Progenitor cell of endocrine pancreas (in vitro differentiated cells): ENCODE measurements around the gene SDCBP2. TPM values are rescaled to one million over a fixed set of nuclear protein-coding genes. Genes with fewer than 3 reads are reported as not detected.

ENCODE experiments used
- DNase-seq: peaks from one replicate; pipeline ENCODE4 v3.0.0; 2021; ENCODE audit warnings: low spot score; ENCODE audit not compliant: unreplicated experiment
- H3K27ac Mint-ChIP-seq: 2 replicates; pipeline ENCODE4 v1.8.0; 2021; ENCODE audit warnings: mild to moderate bottlenecking, moderate library complexity, mixed read lengths
- H3K27me3 Mint-ChIP-seq: 2 replicates; pipeline ENCODE4 v1.8.0; 2021; ENCODE audit warnings: mixed read lengths
- H3K36me3 Mint-ChIP-seq: 2 replicates; pipeline ENCODE4 v1.8.0; 2022; ENCODE audit warnings: mixed read lengths; ENCODE audit not compliant: insufficient read depth
- H3K4me1 Mint-ChIP-seq: 2 replicates; pipeline ENCODE4 v1.8.0; 2021; ENCODE audit warnings: low read depth, mixed read lengths
- H3K4me3 Mint-ChIP-seq: 2 replicates; pipeline ENCODE4 v1.8.0; 2021; ENCODE audit warnings: low read depth, mild to moderate bottlenecking, moderate library complexity, mixed read lengths
- H3K9me3 Mint-ChIP-seq: 2 replicates; pipeline ENCODE4 v1.8.0; 2021; ENCODE audit warnings: low read depth, mixed read lengths
- total RNA-seq: library from RNA; stranded (reverse); gene quantifications from 2 replicates; pipeline ENCODE4 v1.2.1, GENCODE V29; 2021
- TF ChIP-seq, protein P1 (sequence below): fragments of 200-600 bp; sonication (generic); IDR thresholded peaks from one replicate; pipeline ENCODE4 v1.5.0; 2021; ENCODE audit warnings: antibody characterized with exemption, mild to moderate bottlenecking; ENCODE audit not compliant: unreplicated experiment

Gene SDCBP2
- total RNA-seq, 1 donor from 2014 or later: 2.0 TPM

DNA sequence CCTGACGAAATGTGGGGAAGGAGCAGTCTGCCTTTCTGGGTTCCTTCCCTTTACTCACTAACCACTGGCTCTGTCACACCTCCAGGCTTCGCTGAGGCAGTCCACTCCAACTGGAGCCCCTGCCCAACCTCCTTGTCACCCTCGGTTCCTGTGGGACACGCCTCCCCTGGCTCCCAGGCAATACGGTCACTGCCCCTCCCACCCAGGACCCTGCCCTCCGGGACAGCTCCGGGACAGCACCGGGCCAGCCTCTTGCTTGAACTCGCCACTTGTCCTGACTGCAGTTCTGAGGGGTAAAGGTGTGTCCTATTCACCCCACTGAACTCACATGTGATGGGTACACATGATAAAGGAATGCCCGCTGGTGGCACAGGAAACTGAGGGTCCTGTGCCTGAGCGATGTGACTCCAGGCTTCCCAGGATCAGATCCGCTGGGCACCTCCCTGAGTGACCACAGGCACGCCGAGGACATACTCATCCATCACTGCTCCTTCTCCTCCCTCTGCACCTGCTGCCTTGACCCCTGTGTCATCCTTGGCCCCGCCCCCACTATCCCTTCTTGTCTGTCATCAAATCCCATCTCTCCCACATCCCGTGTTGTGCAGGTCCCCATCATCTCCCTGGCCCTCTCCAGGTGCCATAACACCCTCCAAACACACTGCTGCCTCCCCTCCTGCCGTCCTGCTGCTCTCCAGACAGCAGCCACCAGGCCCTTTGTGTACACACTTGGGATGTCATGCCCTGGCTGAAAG lies 7.9 kb downstream of the SDCBP2 start:
- TF ChIP-seq, protein P1, sequence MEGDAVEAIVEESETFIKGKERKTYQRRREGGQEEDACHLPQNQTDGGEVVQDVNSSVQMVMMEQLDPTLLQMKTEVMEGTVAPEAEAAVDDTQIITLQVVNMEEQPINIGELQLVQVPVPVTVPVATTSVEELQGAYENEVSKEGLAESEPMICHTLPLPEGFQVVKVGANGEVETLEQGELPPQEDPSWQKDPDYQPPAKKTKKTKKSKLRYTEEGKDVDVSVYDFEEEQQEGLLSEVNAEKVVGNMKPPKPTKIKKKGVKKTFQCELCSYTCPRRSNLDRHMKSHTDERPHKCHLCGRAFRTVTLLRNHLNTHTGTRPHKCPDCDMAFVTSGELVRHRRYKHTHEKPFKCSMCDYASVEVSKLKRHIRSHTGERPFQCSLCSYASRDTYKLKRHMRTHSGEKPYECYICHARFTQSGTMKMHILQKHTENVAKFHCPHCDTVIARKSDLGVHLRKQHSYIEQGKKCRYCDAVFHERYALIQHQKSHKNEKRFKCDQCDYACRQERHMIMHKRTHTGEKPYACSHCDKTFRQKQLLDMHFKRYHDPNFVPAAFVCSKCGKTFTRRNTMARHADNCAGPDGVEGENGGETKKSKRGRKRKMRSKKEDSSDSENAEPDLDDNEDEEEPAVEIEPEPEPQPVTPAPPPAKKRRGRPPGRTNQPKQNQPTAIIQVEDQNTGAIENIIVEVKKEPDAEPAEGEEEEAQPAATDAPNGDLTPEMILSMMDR: no peak
- Mint-ChIP-seq H3K4me1 (no peaks in the 10 kb centered on the region), H3K27me3 (peaks cover 10% of the 10 kb centered on the region), H3K9me3 (no peaks in the 10 kb centered on the region), H3K4me3 (no peak overlapping the region), H3K36me3 (no peaks in the 10 kb centered on the region), H3K27ac (no peak overlapping the region)
- no peak for DNase-seq

DNA sequence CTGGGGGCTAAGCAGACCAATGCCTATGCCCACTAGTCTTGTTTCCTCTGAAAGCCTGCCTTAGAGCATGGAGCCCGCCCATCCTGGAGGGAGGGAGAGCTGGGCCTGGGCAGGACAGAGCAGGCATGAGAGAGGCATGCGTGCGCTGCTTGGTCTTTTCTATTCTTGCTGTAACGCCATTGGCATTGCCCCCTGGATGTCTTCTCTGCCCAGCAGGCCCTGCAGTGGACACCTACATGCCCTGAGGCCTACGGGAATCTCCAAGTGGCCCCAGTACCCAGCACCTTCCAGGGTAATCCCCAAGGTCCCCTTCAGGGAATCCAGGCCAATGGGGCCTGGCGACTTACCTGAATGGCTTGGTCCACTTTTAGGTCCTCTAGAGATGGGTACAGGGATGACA lies 8.9 kb downstream of the SDCBP2 start:
- Mint-ChIP-seq H3K9me3 (no peaks in the 10 kb centered on the region), H3K36me3 (no peaks in the 10 kb centered on the region), H3K27ac (no peak overlapping the region), H3K27me3 (peaks cover 10% of the 10 kb centered on the region), H3K4me1 (no peaks in the 10 kb centered on the region), H3K4me3 (no peak overlapping the region)
- no peak for DNase-seq
- TF ChIP-seq, protein P1: no peak

DNA sequence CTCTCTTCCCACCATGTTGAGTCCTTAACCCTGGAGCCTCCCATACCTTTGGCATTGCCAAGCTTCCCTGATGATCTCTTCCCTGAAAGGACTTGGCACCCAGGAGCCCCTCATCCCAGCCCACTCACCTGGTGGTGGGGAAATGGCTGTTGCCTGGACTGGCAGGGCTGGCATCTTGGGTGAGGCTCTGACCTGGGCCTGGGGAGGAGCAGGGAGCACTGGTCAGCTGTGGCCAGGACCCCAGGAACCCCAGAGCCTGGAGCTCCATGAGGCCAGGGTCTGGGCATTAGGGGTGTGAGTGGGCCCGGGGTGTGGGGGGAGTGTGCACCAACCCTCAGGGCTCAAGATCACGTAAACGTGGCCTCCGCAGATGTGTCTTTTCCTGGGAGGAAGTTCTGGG lies 9.5 kb downstream of the SDCBP2 start:
- H3K27me3 Mint-ChIP-seq: peaks cover 10% of the 10 kb centered on the region
- DNase-seq: no peak
- H3K27ac Mint-ChIP-seq: no peak overlapping the region
- TF ChIP-seq, protein P1: no peak
- H3K36me3 Mint-ChIP-seq: no peaks in the 10 kb centered on the region
- no peaks in the 10 kb centered on the region for H3K4me1 Mint-ChIP-seq
- no peaks in the 10 kb centered on the region for H3K9me3 Mint-ChIP-seq
- no peak overlapping the region for H3K4me3 Mint-ChIP-seq

DNA sequence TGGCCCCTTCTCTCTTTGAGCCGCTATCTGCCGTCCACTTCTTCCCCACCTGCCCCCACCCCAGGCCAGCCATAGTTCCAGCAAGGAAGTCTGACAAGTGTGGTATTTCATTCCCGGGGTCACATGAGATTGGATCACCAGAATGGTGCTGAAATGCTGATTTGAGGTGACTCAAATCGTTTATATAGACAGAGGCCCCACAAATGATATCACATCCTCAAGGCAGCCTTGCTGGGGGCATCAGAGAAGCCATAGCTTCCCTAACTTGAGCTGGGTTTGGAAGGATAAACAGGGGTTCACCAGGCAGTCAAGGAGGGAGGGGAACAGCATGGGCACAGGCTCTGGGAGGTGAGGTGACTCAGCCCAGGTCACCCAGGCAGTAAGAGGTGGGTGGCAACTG lies 9.9 kb downstream of the SDCBP2 start:
- no peak overlapping the region for H3K4me3 Mint-ChIP-seq
- H3K36me3 Mint-ChIP-seq: no peaks in the 10 kb centered on the region
- H3K27me3 Mint-ChIP-seq: peaks cover 10% of the 10 kb centered on the region
- no peak overlapping the region for H3K27ac Mint-ChIP-seq
- no peaks in the 10 kb centered on the region for H3K4me1 Mint-ChIP-seq
- TF ChIP-seq, protein P1: no peak
- DNase-seq: no peak
- no peaks in the 10 kb centered on the region for H3K9me3 Mint-ChIP-seq

DNA sequence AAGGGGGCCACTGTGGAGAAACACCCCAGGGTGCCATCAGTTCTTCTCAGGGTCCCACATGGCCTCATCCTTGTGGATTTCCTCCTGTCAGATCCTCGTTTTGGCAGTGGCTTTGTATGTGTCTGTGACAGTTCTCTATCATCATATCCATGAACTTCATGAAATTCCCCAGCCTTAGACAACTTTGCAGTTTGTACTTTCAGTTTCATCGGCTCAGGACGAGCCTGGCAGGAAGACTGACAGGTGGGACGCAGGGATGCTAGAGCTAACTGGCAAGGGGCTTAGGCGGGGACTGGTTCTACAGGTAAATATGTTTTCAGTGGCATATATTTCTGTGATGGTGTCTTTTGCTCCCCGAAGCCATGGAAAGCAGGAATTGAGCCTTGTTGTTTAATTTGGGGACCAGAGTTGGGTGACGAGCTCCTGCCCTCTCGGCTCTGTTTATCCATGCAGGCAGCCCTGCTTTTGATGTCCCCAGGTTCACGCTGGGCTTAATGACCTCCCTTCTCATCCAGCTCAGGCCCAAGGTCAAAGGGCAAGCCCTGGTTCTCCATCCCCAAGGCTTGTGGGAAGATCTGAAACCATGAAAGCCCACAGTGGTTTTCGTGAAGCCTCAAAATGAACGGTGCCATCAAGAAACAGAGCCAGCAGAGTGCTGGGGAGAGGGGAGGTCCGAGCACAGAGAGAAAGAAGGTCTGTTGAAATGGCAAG lies 11.2 kb downstream of the SDCBP2 start:
- Mint-ChIP-seq H3K4me1 (no peaks in the 10 kb centered on the region), H3K4me3 (no peak overlapping the region), H3K27me3 (peaks cover 12% of the 10 kb centered on the region), H3K27ac (no peak overlapping the region), H3K9me3 (no peaks in the 10 kb centered on the region), H3K36me3 (no peaks in the 10 kb centered on the region)
- TF ChIP-seq, protein P1: no peak
- no peak for DNase-seq
